HG03135 (cell line): ENCODE measurements around the gene ST6GALNAC3.

ENCODE experiments used
- ATAC-seq: cut with Tn5 transposase; IDR thresholded peaks from one replicate; pipeline ENCODE4 v1.9.1; 2021; ENCODE audit warnings: mild to moderate bottlenecking, moderate library complexity; ENCODE audit not compliant: unreplicated experiment

Gene ST6GALNAC3

GRCh38 chr1:76562292-76562691 lies 487.7 kb downstream of the ST6GALNAC3 start:
- ATAC-seq, result no peak

GRCh38 chr1:76568573-76569238 lies 494.2 kb downstream of the ST6GALNAC3 start:
- no peak for ATAC-seq

GRCh38 chr1:76571248-76571647 lies 496.7 kb downstream of the ST6GALNAC3 start:
- no peak for ATAC-seq

GRCh38 chr1:76572229-76572628 lies 497.7 kb downstream of the ST6GALNAC3 start:
- ATAC-seq, result no peak

- no peak for ATAC-seq
Measured at GRCh38 chr1:76576876-76577524, 502.5 kb downstream of the ST6GALNAC3 start.

GRCh38 chr1:76577525-76578185 lies 503.1 kb downstream of the ST6GALNAC3 start:
- ATAC-seq, result no peak

- no peak for ATAC-seq
Measured at GRCh38 chr1:76580206-76580605, 505.7 kb downstream of the ST6GALNAC3 start.

GRCh38 chr1:76581712-76582111 lies 507.2 kb downstream of the ST6GALNAC3 start:
- ATAC-seq, result no peak

GRCh38 chr1:76583235-76583868 lies 508.8 kb downstream of the ST6GALNAC3 start:
- ATAC-seq, result no peak

- no peak for ATAC-seq
Measured at GRCh38 chr1:76583875-76584477, 509.4 kb downstream of the ST6GALNAC3 start.

- ATAC-seq, result no peak
Measured at GRCh38 chr1:76585980-76586674, 511.6 kb downstream of the ST6GALNAC3 start.

- no peak for ATAC-seq
Measured at GRCh38 chr1:76587212-76587611, 512.7 kb downstream of the ST6GALNAC3 start.

GRCh38 chr1:76591461-76591860 lies 516.9 kb downstream of the ST6GALNAC3 start:
- ATAC-seq, result no peak

GRCh38 chr1:76591963-76592362 lies 517.4 kb downstream of the ST6GALNAC3 start:
- ATAC-seq, result no peak

- ATAC-seq, result no peak
Measured at GRCh38 chr1:76593141-76593540, 518.6 kb downstream of the ST6GALNAC3 start.

GRCh38 chr1:76593618-76594017 lies 519.1 kb downstream of the ST6GALNAC3 start:
- ATAC-seq, result no peak

GRCh38 chr1:76595024-76595423 lies 520.5 kb downstream of the ST6GALNAC3 start:
- ATAC-seq, result no peak

GRCh38 chr1:76601465-76601864 lies 526.9 kb downstream of the ST6GALNAC3 start:
- no peak for ATAC-seq

GRCh38 chr1:76607717-76608116 lies 533.2 kb downstream of the ST6GALNAC3 start:
- no peak for ATAC-seq

- no peak for ATAC-seq
Measured at GRCh38 chr1:76611770-76612445, 537.4 kb downstream of the ST6GALNAC3 start.
